Measurements from ENCODE around the gene SLC1A3.
"Not testable (repeated sequence)": the region's sequence is repeated elsewhere in the genome, so short reads cannot be mapped to it uniquely, and the experiment has no call there.

The SLC1A3 gene

DNA sequence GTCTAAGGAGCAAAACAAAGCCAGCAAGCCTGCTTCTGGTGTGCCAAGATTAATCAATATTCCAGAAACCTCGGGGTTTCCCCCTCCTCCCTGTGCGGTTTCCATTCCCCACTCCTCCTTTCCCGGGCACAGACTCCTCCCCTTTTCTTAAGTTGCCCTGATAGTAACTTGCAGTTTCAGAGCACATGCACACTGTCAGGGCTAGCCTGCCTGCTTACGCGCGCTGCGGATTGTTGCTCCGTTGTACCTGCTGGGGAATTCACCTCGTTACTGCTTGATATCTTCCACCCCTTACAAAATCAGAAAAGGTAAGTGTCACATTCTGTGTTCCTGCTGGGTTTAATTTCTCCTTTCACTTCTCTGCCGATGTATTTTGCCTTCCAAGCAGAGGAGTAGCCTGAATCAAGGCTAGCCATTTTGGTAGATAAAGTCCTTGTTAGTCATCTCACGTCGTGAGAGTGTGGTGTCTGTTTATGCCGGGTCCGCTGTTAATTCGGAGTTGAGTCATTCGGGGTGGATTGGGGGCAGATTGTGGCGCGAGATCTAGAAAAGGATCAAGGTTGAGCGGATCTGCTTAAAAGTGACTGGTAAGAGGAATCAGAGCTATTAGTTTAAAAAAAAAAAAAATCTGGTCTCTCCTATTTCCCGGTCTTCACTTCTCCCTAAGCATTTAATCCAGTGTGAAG, at the start of gene SLC1A3:
Gene SLC1A3, plus strand, starts transcription at position 179 of the 686 bp plus-strand sequence. CDS start 1,818 bp downstream, outside the sequence.
- peak; percentile 21 for DNase-seq

DNA sequence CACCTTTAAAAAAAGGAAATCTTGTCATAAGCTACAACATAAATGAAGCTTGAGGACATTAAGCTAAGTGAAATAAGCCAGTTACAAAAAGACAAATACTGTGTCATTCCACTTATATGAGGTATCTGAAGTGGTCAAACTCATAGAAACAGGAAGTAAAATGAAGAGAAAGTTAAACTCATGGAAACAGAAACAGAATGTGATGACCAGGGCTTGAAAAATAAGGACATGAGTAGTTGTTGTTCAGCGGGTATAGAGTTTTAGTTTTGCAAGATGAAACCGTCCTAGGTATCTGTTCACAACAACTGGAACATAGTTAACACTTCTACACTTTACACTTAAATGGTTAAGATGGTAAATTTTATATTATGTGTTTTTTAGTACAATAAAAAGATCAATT, 47.8 kb upstream of the SLC1A3 start:
- no peak for DNase-seq

DNA sequence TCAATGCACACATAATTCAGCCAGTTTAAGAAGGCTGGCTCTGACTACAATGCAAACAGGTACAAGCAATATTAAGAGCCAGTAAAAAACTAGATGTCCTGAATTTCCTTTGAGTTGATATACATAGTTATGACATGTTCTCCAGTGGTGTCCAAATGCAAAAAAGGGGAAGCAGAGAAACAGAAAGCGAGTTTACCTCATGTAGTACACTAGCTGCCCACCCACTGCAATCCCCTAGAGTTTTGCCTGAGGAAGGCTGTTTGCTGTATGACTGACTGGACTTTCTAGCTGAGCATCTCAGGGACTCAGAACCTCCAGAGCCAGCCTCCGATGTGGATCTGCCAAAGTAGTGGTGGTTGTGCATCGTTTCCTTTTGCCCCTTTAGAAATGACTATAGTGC, 44.8 kb upstream of the SLC1A3 start:
- DNase-seq, result no peak

GRCh38 chr5:36569491-36569890, 36.9 kb upstream of the SLC1A3 start:
- no peak for DNase-seq

DNA sequence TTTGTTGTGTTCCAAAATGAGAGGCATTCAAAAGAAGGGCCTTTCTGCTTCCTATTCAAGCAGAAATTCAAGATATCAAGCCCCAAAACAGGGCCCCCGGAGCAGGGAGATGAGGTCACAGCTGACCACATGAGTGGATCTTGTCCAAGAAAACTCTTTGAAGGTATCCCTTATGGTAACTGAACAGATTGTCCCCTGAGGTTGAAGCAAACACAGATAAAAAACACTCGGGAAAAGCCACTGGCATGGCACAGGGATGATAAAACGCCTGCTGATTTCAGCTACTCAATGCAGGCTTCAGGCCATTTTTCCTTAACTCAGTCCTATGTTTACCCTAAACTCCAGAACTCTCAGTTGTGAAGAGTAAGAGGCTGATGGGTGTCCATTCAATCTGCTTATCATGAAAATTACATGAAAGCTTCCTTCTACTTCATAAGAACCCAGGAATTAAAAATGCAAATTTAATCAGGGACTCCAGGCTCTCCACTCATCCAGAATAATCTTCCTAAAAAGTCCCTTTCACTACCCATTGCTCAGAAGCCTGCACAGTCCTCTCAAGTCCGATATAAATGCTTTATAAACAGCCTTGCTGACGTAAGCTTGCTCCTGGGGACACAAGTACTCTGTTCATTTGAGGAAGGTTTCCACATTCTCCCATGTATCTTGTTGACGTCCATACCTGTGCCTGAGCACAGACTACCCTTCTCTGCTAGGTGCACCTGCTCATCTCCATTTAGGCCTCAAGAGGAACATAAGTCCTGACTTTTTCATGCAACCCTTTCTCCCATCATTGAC, 35.9 kb upstream of the SLC1A3 start:
- DNase-seq, result no peak

- no peak for DNase-seq
These were observed 34.9 kb upstream of the SLC1A3 start for GRCh38 chr5:36571401-36572042.

- DNase-seq, result no peak
These were observed 33.0 kb upstream of the SLC1A3 start for GRCh38 chr5:36573438-36573837.

GRCh38 chr5:36575361-36575781, 31.0 kb upstream of the SLC1A3 start:
- DNase-seq, result no peak

DNA sequence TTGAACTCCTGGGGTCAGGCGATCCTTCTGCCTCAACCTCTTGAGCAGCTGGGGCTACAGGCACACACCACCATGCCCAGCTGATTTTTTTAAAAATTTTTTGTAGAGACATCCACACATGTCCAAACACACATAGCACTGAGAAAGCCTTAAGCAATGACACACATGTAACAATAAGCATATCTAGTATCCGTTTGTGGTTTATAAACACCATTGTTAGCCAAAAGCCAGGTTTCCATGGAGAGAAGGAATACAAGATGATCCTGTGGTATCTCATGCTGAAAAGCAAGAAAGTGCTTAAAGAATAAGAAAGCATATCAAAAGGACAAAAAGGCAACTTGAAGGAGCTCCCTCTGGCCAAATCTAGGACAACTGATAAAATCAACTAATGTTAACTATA, 29.7 kb upstream of the SLC1A3 start:
- no peak for DNase-seq

DNA sequence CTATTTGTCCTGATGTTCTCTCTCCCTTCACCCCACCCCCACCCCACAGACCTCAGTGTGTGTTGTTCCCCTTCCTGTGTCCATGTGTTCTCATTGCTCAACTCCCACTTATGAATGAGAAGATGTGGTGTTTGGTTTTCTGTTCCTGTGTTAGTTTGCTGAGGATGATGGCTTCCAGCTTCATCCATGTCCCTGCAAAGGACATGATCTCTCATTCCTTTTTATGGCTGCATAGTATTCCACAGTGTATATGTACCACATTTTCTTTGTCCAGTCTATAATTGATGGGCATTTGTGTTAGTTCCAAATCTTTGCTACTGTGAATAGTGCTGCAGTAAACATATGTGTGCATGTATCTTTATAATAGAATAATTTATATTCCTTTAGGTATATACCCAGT, 26.5 kb upstream of the SLC1A3 start:
- DNase-seq, result not testable (repeated sequence)

DNA sequence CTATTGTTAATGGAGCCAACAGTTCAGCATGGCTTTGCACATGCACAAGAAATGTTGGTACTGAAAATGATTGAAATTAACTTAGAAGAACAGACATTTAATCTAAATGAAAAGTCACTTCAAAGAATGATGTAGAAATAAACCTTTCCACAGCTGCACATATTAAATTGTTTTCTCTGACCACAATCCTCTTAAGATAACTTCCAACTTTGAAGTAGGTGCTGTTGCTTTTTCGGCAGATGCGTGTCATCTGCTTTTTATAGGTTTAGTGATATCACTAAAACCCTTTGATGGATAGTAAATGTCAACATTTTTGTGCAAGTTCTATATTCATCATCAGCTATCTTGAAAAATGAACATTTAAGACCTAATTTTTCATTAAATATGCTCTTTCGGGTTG, 25.3 kb upstream of the SLC1A3 start:
- no peak for DNase-seq

- no peak for DNase-seq
These were observed 22.2 kb upstream of the SLC1A3 start for GRCh38 chr5:36584009-36584875.

DNA sequence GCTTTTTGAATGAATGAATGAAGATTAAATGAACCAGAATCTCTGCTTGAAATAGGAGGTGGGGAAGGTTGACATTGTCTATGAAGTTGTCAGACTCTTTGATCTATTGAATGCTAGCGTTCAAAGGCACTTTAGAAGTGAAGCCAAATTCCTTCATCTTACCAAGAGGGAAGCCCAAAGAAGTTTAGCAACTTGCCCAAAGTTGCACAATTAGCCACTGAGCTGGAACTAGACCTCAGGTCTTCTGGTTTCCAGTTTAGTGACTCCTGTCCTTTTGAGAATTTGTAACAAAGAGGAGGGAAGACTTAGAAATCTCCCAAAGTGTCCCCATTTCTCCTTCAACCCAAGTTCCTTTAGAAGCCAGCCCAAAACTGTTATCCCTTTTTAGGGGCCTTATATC, 20.7 kb upstream of the SLC1A3 start:
- DNase-seq, result no peak

DNA sequence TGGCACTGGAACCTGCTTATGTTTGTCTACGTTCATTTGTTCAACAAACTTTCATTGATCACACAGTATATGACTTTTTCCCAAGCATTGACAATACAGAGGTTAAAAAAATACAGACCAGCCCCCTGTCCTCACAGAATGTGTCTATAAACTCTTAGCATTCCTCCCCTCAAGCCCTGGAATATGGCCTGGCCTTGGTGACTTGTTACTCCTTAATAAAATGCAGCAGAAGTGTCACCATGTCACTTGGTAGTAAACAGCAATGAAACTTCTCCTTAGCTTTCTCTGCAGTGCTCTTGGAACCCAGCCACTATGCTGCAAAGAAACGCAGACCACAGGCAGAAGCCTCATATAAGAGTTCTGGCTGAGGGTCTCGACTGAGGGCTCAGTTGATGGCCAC, 19.1 kb upstream of the SLC1A3 start:
- no peak for DNase-seq

GRCh38 chr5:36589735-36590134, 16.7 kb upstream of the SLC1A3 start:
- DNase-seq, result not testable (repeated sequence)

- no peak for DNase-seq
These were observed 15.7 kb upstream of the SLC1A3 start for GRCh38 chr5:36590513-36591286.

GRCh38 chr5:36593867-36594266, 12.5 kb upstream of the SLC1A3 start:
- DNase-seq, result no peak

- no peak for DNase-seq
These were observed 10.2 kb upstream of the SLC1A3 start for GRCh38 chr5:36596247-36596646.

DNA sequence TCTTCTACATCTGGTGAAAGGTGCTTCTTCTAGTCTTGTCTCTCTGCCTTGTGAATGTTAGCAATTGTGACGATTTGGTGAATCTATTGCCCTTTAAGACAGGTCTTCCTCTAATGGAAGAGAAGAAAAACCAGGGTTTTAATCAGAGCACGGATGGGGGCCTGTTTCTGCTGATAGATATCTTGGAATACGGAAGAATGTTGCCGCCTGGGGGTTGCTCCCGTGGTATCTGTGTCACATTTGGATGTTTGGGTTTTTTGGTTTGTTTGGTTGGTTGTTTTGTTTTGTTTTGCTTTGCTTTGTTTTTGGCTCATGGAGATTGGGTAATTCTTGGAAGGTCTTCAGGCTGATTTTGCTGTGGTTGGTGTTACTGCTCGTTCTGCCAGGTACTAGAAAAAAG, 9.7 kb upstream of the SLC1A3 start:
- DNase-seq, result no peak

- DNase-seq, result no peak
These were observed 8.4 kb upstream of the SLC1A3 start for GRCh38 chr5:36598045-36598444.

GRCh38 chr5:36599986-36600779, 6.2 kb upstream of the SLC1A3 start:
- no peak for DNase-seq

Measured in amniotic stem cell (primary cell).